BLaER1 treated with 17β-estradiol and CSF1 and Interleukin-3, amounts not matched to agents 10 nM and 100 nM (cell line): ENCODE measurements around the gene BRPF1.

ENCODE experiments used
- H3K27ac ChIP-seq, 11 experiments: shearing (Covaris generic); formaldehyde crosslinking; 2 replicates each; pipeline ENCODE4 v1.8.1; 2022
- H3K27me3 ChIP-seq, 11 experiments: shearing (Covaris generic); formaldehyde crosslinking; 2 replicates each; pipeline ENCODE4 v1.8.1; 2022
- H3K36me3 ChIP-seq, 11 experiments: shearing (Covaris generic); formaldehyde crosslinking; 2 replicates each; pipeline ENCODE4 v1.8.1; 2022
- H3K4me1 ChIP-seq, 10 experiments: shearing (Covaris generic); formaldehyde crosslinking; 2 replicates each; pipeline ENCODE4 v1.8.1; 2022
- H3K4me2 ChIP-seq, 11 experiments: shearing (Covaris generic); formaldehyde crosslinking; 2 replicates each; pipeline ENCODE4 v1.8.1; 2022
- H3K4me3 ChIP-seq, 10 experiments: shearing (Covaris generic); formaldehyde crosslinking; 2 replicates each; pipeline ENCODE4 v1.8.1; 2022
- H3K9ac ChIP-seq, 11 experiments: shearing (Covaris generic); formaldehyde crosslinking; 2 replicates each; pipeline ENCODE4 v1.8.1; 2022
- H3K9me3 ChIP-seq, 11 experiments: shearing (Covaris generic); formaldehyde crosslinking; replicated peaks in 1 of 11; 2 replicates each; pipeline ENCODE4 v1.8.1; 2022
- H4K20me1 ChIP-seq, 11 experiments: shearing (Covaris generic); formaldehyde crosslinking; 2 replicates each; pipeline ENCODE4 v1.8.1; 2022
- Cebpa-rat ChIP-seq, 11 experiments: shearing (Covaris generic); IDR thresholded peaks; 2 replicates each; pipeline ENCODE4 v1.8.1; 2022

Gene BRPF1

GRCh38 chr3:9721700-9722060, 9.9 kb upstream of the BRPF1 start:
- Histone ChIP-seq H3K36me3 (no peaks in the 10 kb centered on the region), H3K4me3 (no peak overlapping the region), H3K9ac (peak overlapping the region in 7 of 11 experiments; percentile 0 to 40 (median 30); a peak in 6 of 22 replicates), H4K20me1 (no peaks in the 10 kb centered on the region), H3K4me2 (peak overlapping the region; percentile 54 to 75 (median 67)), H3K27ac (peak overlapping the region in 9 of 11 experiments; percentile 9 to 61 (median 42); a peak in 15 of 22 replicates), H3K4me1 (peaks cover 25 to 34% (median 32%) of the 10 kb centered on the region in 10 experiments), H3K27me3 (no peaks in the 10 kb centered on the region), H3K9me3 (no peaks in the 10 kb centered on the region)
- no peak for TF ChIP-seq Cebpa-rat (IDR thresholded peaks at IDR 0.05)

- H3K9me3 ChIP-seq: no peaks in the 10 kb centered on the region
- no peaks in the 10 kb centered on the region for H4K20me1 ChIP-seq
- H3K4me2 ChIP-seq: peak overlapping the region in 9 of 11 experiments; percentile 28 to 75 (median 62); a peak in 11 of 22 replicates
- no peak overlapping the region for H3K4me3 ChIP-seq
- no peak for TF ChIP-seq Cebpa-rat (IDR thresholded peaks at IDR 0.05)
- H3K27me3 ChIP-seq: no peaks in the 10 kb centered on the region
- no peak overlapping the region for H3K27ac ChIP-seq
- H3K36me3 ChIP-seq: no peaks in the 10 kb centered on the region
- H3K9ac ChIP-seq: no peak overlapping the region
- peaks cover 36 to 60% (median 45%) of the 10 kb centered on the region in 10 experiments for H3K4me1 ChIP-seq
Observed at GRCh38 chr3:9725775-9726515, 5.6 kb upstream of the BRPF1 start.

GRCh38 chr3:9727041-9727595, 4.4 kb upstream of the BRPF1 start:
- Histone ChIP-seq H3K4me3 (peak overlapping the region in 6 of 10 experiments; percentile 13 to 61 (median 40); a peak in 9 of 20 replicates), H3K9me3 (no peaks in the 10 kb centered on the region), H3K4me2 (peak overlapping the region; percentile 46 to 81 (median 64)), H3K27ac (peak overlapping the region in 9 of 11 experiments; percentile 38 to 67 (median 58); a peak in 16 of 22 replicates), H3K27me3 (no peaks in the 10 kb centered on the region), H3K9ac (peak overlapping the region in 8 of 11 experiments; percentile 4 to 48 (median 34); a peak in 12 of 22 replicates), H4K20me1 (peaks cover 0 to 4% (median 2%) of the 10 kb centered on the region in 11 experiments; a peak in 9 of 22 replicates), H3K36me3 (no peaks in the 10 kb centered on the region), H3K4me1 (peaks cover 25 to 48% (median 33%) of the 10 kb centered on the region in 10 experiments)
- TF ChIP-seq Cebpa-rat (IDR thresholded peaks at IDR 0.05): no peak

GRCh38 chr3:9727743-9728142, 3.8 kb upstream of the BRPF1 start:
- no peak overlapping the region for H3K4me3 ChIP-seq
- peaks cover 27 to 47% (median 33%) of the 10 kb centered on the region in 10 experiments for H3K4me1 ChIP-seq
- H3K9ac ChIP-seq: peak overlapping the region in 7 of 11 experiments; percentile 4 to 48 (median 35); a peak in 9 of 22 replicates
- H3K36me3 ChIP-seq: peaks cover 0 to 3% (median 0%) of the 10 kb centered on the region in 11 experiments; a peak in 5 of 22 replicates
- no peak for TF ChIP-seq Cebpa-rat (IDR thresholded peaks at IDR 0.05)
- H4K20me1 ChIP-seq: peaks cover 2 to 11% (median 8%) of the 10 kb centered on the region in 11 experiments; a peak in 21 of 22 replicates
- peak overlapping the region; percentile 46 to 81 (median 64); a peak in 20 of 22 replicates for H3K4me2 ChIP-seq
- peak overlapping the region in 9 of 11 experiments; percentile 38 to 67 (median 58); a peak in 16 of 22 replicates for H3K27ac ChIP-seq
- H3K27me3 ChIP-seq: no peaks in the 10 kb centered on the region
- H3K9me3 ChIP-seq: no peaks in the 10 kb centered on the region

GRCh38 chr3:9729419-9729818, 2.1 kb upstream of the BRPF1 start:
- Histone ChIP-seq H4K20me1 (peaks cover 18 to 27% (median 25%) of the 10 kb centered on the region in 11 experiments; a peak in 21 of 22 replicates), H3K9ac (no peak overlapping the region), H3K4me1 (peaks cover 43 to 63% (median 49%) of the 10 kb centered on the region in 10 experiments), H3K4me2 (peak overlapping the region in 2 of 11 experiments; percentile 20 to 75; a peak in 2 of 22 replicates), H3K36me3 (peaks cover 5 to 20% (median 16%) of the 10 kb centered on the region in 11 experiments; a peak in 21 of 22 replicates), H3K9me3 (no peaks in the 10 kb centered on the region), H3K27ac (no peak overlapping the region), H3K27me3 (no peaks in the 10 kb centered on the region), H3K4me3 (no peak overlapping the region)
- no peak for TF ChIP-seq Cebpa-rat (IDR thresholded peaks at IDR 0.05)

- H3K27ac ChIP-seq: peak overlapping the region; percentile 24 to 100 (median 98); a peak in 20 of 22 replicates
Observed at GRCh38 chr3:9730657-9731205, 804 bp upstream of the BRPF1 start.

GRCh38 chr3:9732080-9732739, 675 bp downstream of the BRPF1 start:
- peak overlapping the region; percentile 93 to 98 (median 96) for H3K4me2 ChIP-seq
- peak overlapping the region; percentile 97 to 100 (median 100) for H3K9ac ChIP-seq

More at GRCh38 chr3:9730657-9731205, 804 bp upstream of the BRPF1 start:
- Histone ChIP-seq H4K20me1 (peaks cover 27 to 40% (median 38%) of the 10 kb centered on the region in 11 experiments; a peak in 21 of 22 replicates), H3K36me3 (peaks cover 16 to 33% (median 29%) of the 10 kb centered on the region in 11 experiments), H3K4me3 (peak overlapping the region; percentile 58 to 100 (median 84)), H3K4me2 (peak overlapping the region; percentile 72 to 87 (median 76)), H3K9ac (peak overlapping the region; percentile 66 to 100 (median 97); a peak in 20 of 22 replicates), H3K4me1 (peaks cover 43 to 77% (median 60%) of the 10 kb centered on the region in 10 experiments), H3K9me3 (no peaks in the 10 kb centered on the region), H3K27me3 (no peaks in the 10 kb centered on the region)
- TF ChIP-seq Cebpa-rat (IDR thresholded peaks at IDR 0.05): no peak

GRCh38 chr3:9732740-9733115, 1.2 kb downstream of the BRPF1 start:
- Histone ChIP-seq H3K9me3 (no peaks in the 10 kb centered on the region), H3K4me1 (peaks cover 25 to 76% (median 54%) of the 10 kb centered on the region in 10 experiments), H3K4me2 (peak overlapping the region; percentile 93 to 98 (median 96)), H3K9ac (peak overlapping the region; percentile 97 to 100 (median 100)), H4K20me1 (peaks cover 40 to 60% (median 58%) of the 10 kb centered on the region in 11 experiments; a peak in 21 of 22 replicates), H3K4me3 (peak overlapping the region; percentile 92 to 100 (median 98)), H3K27me3 (no peaks in the 10 kb centered on the region), H3K27ac (peak overlapping the region; percentile 98 to 100 (median 100); a peak in 21 of 22 replicates), H3K36me3 (peaks cover 36 to 53% (median 49%) of the 10 kb centered on the region in 11 experiments)
- no peak for TF ChIP-seq Cebpa-rat (IDR thresholded peaks at IDR 0.05)

More at GRCh38 chr3:9732080-9732739, 675 bp downstream of the BRPF1 start:
- peaks cover 31 to 48% (median 44%) of the 10 kb centered on the region in 11 experiments for H3K36me3 ChIP-seq
- H3K4me3 ChIP-seq: peak overlapping the region; percentile 92 to 100 (median 98)
- H4K20me1 ChIP-seq: peaks cover 35 to 55% (median 53%) of the 10 kb centered on the region in 11 experiments; a peak in 21 of 22 replicates
- no peaks in the 10 kb centered on the region for H3K9me3 ChIP-seq
- H3K4me1 ChIP-seq: peaks cover 30 to 80% (median 60%) of the 10 kb centered on the region in 10 experiments
- H3K27ac ChIP-seq: peak overlapping the region; percentile 98 to 100 (median 100)
- TF ChIP-seq Cebpa-rat (IDR thresholded peaks at IDR 0.05): no peak
- H3K27me3 ChIP-seq: no peaks in the 10 kb centered on the region
